Activated naive CD8-positive, alpha-beta T cell (primary cell): ENCODE results near the gene FAM170B.

Experiments used
- H3K27ac Mint-ChIP-seq: one replicate; pipeline ENCODE4 v1.8.0; 2021; ENCODE audit warnings: mixed read lengths
- H3K27me3 Mint-ChIP-seq: one replicate; pipeline ENCODE4 v1.8.0; 2021; ENCODE audit warnings: mixed read lengths
- H3K36me3 Mint-ChIP-seq: one replicate; pipeline ENCODE4 v1.8.0; 2021; ENCODE audit warnings: mixed read lengths
- H3K4me1 Mint-ChIP-seq: one replicate; pipeline ENCODE4 v1.8.0; 2021; ENCODE audit warnings: low read depth, mixed read lengths
- H3K4me3 Mint-ChIP-seq: one replicate; pipeline ENCODE4 v1.8.0; 2021; ENCODE audit warnings: mild to moderate bottlenecking, mixed read lengths
- H3K9me3 Mint-ChIP-seq: one replicate; pipeline ENCODE4 v1.8.0; 2021; ENCODE audit warnings: low read depth, mixed read lengths

The FAM170B gene

GRCh38 chr10:49149881-49150280, 16.1 kb upstream of the FAM170B start:
- Mint-ChIP-seq H3K4me1 (no peaks in the 10 kb centered on the region), H3K36me3 (peaks cover 4% of the 10 kb centered on the region), H3K27ac (no peak overlapping the region), H3K9me3 (peaks cover 5% of the 10 kb centered on the region), H3K4me3 (no peak overlapping the region), H3K27me3 (peaks cover 5% of the 10 kb centered on the region)

GRCh38 chr10:49144058-49144720, 10.4 kb upstream of the FAM170B start:
- no peaks in the 10 kb centered on the region for H3K4me1 Mint-ChIP-seq
- no peak overlapping the region for H3K27ac Mint-ChIP-seq
- no peak overlapping the region for H3K4me3 Mint-ChIP-seq
- H3K27me3 Mint-ChIP-seq, result peaks cover 5% of the 10 kb centered on the region
- H3K36me3 Mint-ChIP-seq, result peaks cover 4% of the 10 kb centered on the region
- H3K9me3 Mint-ChIP-seq, result peaks cover 5% of the 10 kb centered on the region

DNA sequence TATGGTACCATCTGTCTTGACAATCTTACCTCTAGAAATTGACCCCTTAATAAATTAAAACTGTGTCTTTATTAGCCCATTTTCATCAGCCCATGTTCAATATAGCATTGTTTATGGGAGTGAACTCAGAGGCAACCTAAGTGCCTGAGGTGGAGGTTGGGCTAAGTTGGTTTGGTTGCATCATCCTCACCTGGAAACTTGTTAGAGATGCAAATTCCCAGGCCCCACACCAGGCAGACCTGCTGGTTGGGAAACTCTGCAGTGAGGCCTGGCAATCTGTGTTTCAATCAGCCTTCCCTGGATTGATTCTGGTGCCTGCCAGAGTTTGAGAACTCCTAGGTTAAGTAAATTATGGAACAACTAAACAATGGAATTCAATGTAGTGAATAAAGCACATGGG, 9.4 kb upstream of the FAM170B start:
- Mint-ChIP-seq H3K9me3 (peaks cover 3% of the 10 kb centered on the region), H3K4me1 (no peaks in the 10 kb centered on the region), H3K27me3 (peaks cover 2% of the 10 kb centered on the region), H3K27ac (no peak overlapping the region), H3K36me3 (peaks cover 2% of the 10 kb centered on the region), H3K4me3 (no peak overlapping the region)

- Mint-ChIP-seq H3K4me1 (no peaks in the 10 kb centered on the region), H3K4me3 (no peak overlapping the region), H3K27ac (no peak overlapping the region), H3K36me3 (no peaks in the 10 kb centered on the region), H3K9me3 (no peaks in the 10 kb centered on the region), H3K27me3 (no peaks in the 10 kb centered on the region)
Observed at GRCh38 chr10:49141541-49142332, 7.9 kb upstream of the FAM170B start.

DNA sequence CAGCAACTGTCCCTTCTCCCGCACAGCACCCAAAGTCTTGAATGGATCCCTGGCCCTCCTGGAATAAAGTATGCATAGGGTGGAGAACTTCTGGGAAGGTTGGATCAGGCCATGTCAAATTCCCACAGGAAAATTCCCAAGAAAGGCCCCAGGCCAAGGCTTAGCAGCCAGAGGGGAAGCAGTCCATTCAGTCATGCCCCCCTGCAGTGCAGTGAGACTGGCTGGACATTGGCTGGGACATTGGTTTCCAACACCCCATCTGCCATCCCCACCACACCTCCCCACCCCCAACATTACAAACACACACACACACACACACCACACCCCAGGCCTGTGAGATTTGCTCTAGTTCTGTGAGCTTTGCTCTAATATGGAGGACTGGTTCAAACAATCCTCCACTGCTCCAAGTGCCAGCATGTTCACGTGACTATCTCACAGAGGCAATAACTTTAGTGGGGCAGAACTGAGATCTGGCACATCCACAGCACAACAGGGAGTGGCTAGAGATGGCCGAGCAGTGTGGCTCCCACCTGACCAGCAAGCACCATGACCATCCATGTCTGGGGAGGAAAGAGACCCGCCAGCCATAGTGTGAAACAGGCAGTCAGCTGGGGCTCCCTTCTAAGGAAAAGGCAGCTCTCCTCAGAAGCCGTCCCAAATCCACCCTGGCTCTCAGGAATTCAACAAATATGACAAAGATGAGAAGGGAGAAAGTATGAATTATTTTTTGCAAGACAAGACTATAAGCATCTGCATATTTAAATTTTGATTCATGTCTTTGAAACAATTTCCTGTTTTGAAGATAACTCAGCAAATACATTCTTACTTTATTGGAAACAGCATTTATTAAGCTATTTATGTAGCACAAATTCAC, 6.7 kb upstream of the FAM170B start:
- H3K27me3 Mint-ChIP-seq, result peaks cover 2% of the 10 kb centered on the region
- no peaks in the 10 kb centered on the region for H3K36me3 Mint-ChIP-seq

GRCh38 chr10:49139846-49140195, 6.0 kb upstream of the FAM170B start:
- H3K4me3 Mint-ChIP-seq, result no peak overlapping the region
- no peak overlapping the region for H3K27ac Mint-ChIP-seq
- H3K36me3 Mint-ChIP-seq, result no peaks in the 10 kb centered on the region
- no peaks in the 10 kb centered on the region for H3K9me3 Mint-ChIP-seq
- peaks cover 3% of the 10 kb centered on the region for H3K27me3 Mint-ChIP-seq
- H3K4me1 Mint-ChIP-seq, result no peaks in the 10 kb centered on the region

More for the DNA sequence above, 6.7 kb upstream of the FAM170B start:
- H3K9me3 Mint-ChIP-seq, result no peaks in the 10 kb centered on the region
- H3K27ac Mint-ChIP-seq, result no peak overlapping the region
- no peak overlapping the region for H3K4me3 Mint-ChIP-seq
- H3K4me1 Mint-ChIP-seq, result no peaks in the 10 kb centered on the region

DNA sequence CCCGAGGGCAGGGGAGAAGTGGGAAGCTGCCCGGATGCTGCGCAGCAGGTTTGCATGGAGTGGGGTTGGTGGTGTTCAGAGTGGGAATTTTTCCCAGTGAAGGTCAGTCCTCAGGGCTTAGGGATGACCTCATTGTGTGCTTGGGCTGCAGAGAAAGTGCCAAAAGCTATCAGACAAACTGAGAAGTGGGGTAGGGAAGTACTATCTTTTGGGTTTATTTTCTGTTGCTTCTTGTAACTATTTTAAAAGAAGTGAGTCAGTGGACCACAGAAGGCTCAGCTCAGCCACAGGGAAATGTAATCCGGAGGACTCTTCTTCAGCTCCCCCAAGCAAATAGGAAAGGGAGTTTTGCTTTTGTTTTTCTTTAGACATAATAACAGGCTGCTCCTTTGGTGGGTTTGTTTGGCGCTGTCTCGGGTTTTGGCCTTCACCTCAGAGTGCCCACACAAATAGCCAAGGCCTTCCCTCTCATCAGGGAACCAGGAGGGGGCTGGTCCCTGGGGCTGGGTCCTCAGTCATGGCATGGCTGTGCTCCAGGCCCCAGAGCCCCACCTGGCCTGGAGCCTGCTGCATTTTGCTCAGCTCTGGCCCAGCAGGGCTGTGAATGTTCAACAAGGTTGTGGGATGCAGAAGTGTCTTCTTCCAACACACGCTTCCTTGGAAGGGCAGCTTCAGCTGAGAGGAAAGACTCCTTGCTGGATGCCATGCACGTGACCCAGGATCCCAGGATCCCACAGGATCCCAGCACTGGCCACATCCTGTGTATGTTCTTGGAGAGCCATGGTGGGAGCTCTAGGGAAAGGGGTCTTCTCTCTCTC, 5.4 kb upstream of the FAM170B start:
- no peaks in the 10 kb centered on the region for H3K36me3 Mint-ChIP-seq
- no peak overlapping the region for H3K27ac Mint-ChIP-seq

DNA sequence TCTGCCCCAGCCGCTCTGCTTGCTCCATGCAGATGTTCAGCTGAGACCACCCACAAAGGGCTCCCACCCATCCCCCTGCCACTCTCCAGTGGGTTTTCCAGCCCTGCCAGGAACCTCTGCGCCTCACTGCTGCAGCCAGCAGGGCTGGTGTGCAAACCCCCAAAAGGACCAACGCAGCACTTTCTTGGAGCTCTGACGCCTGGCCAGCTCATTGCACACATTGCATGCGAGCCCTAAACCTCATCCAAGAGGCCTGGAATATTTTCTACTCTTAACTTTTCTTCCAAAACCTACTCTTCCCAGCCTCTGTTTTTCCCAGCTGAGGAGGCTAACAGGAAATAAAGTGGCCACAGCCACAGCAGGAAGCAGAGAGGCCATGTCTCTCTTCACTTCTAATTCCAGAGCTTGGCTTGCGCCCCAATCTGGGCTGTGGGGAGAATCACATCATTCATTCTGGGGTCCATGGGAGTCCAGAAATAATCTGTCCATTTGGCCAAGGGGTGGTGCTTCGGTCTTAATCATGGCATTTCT, 4.6 kb upstream of the FAM170B start:
- peaks cover 6% of the 10 kb centered on the region for H3K27me3 Mint-ChIP-seq
- no peaks in the 10 kb centered on the region for H3K9me3 Mint-ChIP-seq
- no peaks in the 10 kb centered on the region for H3K36me3 Mint-ChIP-seq
- no peak overlapping the region for H3K27ac Mint-ChIP-seq
- no peak overlapping the region for H3K4me3 Mint-ChIP-seq
- H3K4me1 Mint-ChIP-seq, result no peaks in the 10 kb centered on the region

More for the DNA sequence above, 5.4 kb upstream of the FAM170B start:
- Mint-ChIP-seq H3K27me3 (peaks cover 6% of the 10 kb centered on the region), H3K9me3 (no peaks in the 10 kb centered on the region), H3K4me3 (no peak overlapping the region), H3K4me1 (no peaks in the 10 kb centered on the region)

- Mint-ChIP-seq H3K4me1 (no peaks in the 10 kb centered on the region), H3K27ac (no peak overlapping the region), H3K4me3 (no peak overlapping the region), H3K27me3 (peaks cover 6% of the 10 kb centered on the region), H3K36me3 (no peaks in the 10 kb centered on the region), H3K9me3 (no peaks in the 10 kb centered on the region)
Observed at GRCh38 chr10:49136525-49136924, 2.7 kb upstream of the FAM170B start.

DNA sequence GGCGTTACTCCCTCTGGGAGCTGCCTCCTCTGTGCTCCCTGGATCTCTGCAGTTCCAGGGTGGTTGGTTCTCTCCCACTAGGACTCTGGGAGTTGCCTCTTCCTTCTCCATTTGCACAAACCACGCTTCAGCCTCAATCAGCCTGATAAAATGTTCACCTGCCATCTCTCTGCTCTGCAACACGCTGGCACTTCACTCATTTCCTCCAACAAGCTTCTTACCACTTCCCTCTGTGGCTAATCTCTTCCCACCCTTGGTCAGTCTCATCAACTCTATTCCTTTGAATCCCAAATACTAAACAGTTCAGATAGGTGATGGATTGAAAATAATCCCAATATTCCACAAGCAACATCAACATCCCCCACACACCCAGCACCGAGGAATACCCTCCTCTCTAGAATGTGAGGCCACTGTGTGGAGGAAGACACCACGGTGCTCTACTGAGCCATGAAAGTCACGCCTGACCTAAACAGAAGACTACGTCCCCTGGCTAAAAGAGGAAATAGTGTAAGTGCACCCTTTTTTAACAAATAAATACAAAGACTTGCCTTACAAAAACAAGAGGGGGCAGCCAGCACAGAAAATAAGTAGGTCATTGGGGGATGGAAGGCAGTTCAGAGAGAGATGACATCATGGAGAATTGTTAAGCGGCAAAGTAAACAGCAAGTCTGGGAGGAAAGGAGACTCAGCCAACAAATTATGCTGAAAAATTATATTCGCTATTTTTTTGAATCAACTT, 1.9 kb upstream of the FAM170B start:
- Mint-ChIP-seq H3K36me3 (no peaks in the 10 kb centered on the region), H3K27me3 (peaks cover 6% of the 10 kb centered on the region), H3K9me3 (no peaks in the 10 kb centered on the region), H3K4me1 (no peaks in the 10 kb centered on the region), H3K4me3 (no peak overlapping the region), H3K27ac (no peak overlapping the region)

GRCh38 chr10:49134327-49134726, 506 bp upstream of the FAM170B start:
- H3K4me3 Mint-ChIP-seq, result no peak overlapping the region
- no peaks in the 10 kb centered on the region for H3K4me1 Mint-ChIP-seq
- peaks cover 10% of the 10 kb centered on the region for H3K27me3 Mint-ChIP-seq
- no peaks in the 10 kb centered on the region for H3K36me3 Mint-ChIP-seq
- H3K9me3 Mint-ChIP-seq, result no peaks in the 10 kb centered on the region
- no peak overlapping the region for H3K27ac Mint-ChIP-seq

DNA sequence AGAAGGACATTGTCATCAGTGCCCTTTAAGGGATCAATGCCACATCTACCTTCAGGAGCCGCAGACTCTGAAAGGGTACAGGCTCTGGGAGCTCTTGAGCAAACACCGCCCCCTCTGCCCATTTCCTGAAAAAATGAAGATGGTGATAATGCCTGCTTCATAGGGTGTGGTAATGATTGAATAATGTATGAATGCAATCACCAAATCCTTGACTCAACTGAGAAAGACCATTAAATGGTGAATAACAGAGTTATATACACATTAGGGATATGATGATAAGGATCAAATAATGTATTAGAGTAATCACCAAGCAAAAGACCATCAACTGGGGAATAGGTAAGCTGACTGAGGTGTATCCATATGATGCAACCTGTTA, 1.5 kb downstream of the FAM170B start:
- peaks cover 17% of the 10 kb centered on the region for H3K27me3 Mint-ChIP-seq
- H3K9me3 Mint-ChIP-seq, result no peaks in the 10 kb centered on the region
- no peak overlapping the region for H3K4me3 Mint-ChIP-seq
- no peaks in the 10 kb centered on the region for H3K4me1 Mint-ChIP-seq
- no peak overlapping the region for H3K27ac Mint-ChIP-seq
- H3K36me3 Mint-ChIP-seq, result no peaks in the 10 kb centered on the region

GRCh38 chr10:49131507-49132361, 2.1 kb downstream of the FAM170B start:
- H3K27me3 Mint-ChIP-seq, result peaks cover 17% of the 10 kb centered on the region
- no peaks in the 10 kb centered on the region for H3K9me3 Mint-ChIP-seq
- no peak overlapping the region for H3K27ac Mint-ChIP-seq
- no peaks in the 10 kb centered on the region for H3K36me3 Mint-ChIP-seq
- no peak overlapping the region for H3K4me3 Mint-ChIP-seq
- H3K4me1 Mint-ChIP-seq, result no peaks in the 10 kb centered on the region
